Measurements from ENCODE around the gene DMKN.

DNA sequence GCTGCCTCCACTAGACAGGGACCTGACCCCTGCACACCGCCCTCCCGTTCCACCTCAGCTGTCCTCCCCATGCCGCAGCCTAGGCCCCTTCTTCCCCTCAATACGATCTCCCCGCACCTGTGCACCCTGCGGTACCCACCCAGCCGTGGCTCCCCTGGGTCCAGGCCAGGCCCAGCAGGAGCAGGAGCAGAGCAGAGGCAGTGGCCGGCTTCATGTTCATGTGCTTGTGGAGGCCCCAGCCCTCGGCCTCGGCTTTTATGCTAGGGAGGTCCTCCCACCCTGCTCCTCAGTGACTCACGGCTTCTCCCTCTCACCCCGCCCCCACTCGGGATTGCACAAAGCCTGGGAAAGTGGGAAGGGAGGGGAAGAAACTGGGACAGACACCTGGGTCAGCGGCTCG, 11.8 kb downstream of the DMKN start:
- TF ChIP-seq POLR2A (IDR thresholded peaks at IDR 0.05) (no peak), CTCF (IDR thresholded peaks at IDR 0.05) (no peak)
